GM12865 (cell line): Measurements from ENCODE around the gene NARF.

ENCODE experiments used
- DNase-seq: peaks from one replicate; pipeline ENCODE4 v3.0.0; 2010; ENCODE audit warnings: low read depth
- H3K4me3 ChIP-seq: 2 replicates; pipeline ENCODE4 v1.5.1; 2011; ENCODE audit warnings: mild to moderate bottlenecking, low read depth, low read length, control low read depth
- TF ChIP-seq, protein P1 (sequence below): IDR thresholded peaks from 2 replicates; pipeline ENCODE4 v1.5.1; 2011; ENCODE audit warnings: low read length, control low read depth, low read depth, inconsistent platforms; ENCODE audit not compliant: insufficient read depth; ENCODE audit errors: missing control alignments

The NARF gene

DNA sequence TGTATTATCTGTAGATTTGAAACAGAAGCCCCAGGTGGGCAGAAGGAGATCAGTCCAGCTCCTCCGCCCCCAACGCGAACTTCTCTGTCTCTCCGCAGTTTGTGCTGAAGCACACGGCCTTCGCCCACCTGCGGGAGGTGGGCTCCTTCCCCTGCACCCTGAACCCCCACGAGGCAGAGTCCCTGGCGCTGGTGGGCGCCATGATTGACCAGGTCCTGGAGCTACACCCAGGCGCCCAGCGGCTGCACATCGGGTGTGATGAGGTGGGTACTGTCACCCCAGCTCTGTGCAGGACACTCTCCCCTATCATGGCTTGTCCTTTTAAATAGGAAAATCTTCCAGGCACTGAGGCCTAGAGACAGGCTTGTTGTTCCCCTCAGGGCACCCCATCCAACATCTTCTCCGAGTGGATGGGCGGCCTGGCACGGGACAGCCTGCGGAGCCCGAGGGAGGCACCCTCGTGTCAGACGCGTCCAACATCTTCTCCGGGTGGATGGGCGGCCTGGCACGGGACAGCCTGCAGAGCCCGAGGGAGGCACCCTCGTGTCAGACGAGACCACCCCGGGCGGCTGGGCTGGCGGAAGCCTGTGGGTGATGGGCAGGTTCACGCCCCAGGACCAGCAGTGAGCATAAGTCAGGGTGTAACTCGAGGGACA is 24.9 kb upstream of the NARF start:
- no peak for DNase-seq
- TF ChIP-seq, protein P1, sequence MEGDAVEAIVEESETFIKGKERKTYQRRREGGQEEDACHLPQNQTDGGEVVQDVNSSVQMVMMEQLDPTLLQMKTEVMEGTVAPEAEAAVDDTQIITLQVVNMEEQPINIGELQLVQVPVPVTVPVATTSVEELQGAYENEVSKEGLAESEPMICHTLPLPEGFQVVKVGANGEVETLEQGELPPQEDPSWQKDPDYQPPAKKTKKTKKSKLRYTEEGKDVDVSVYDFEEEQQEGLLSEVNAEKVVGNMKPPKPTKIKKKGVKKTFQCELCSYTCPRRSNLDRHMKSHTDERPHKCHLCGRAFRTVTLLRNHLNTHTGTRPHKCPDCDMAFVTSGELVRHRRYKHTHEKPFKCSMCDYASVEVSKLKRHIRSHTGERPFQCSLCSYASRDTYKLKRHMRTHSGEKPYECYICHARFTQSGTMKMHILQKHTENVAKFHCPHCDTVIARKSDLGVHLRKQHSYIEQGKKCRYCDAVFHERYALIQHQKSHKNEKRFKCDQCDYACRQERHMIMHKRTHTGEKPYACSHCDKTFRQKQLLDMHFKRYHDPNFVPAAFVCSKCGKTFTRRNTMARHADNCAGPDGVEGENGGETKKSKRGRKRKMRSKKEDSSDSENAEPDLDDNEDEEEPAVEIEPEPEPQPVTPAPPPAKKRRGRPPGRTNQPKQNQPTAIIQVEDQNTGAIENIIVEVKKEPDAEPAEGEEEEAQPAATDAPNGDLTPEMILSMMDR = no peak
- no peak overlapping the region for H3K4me3 ChIP-seq

DNA sequence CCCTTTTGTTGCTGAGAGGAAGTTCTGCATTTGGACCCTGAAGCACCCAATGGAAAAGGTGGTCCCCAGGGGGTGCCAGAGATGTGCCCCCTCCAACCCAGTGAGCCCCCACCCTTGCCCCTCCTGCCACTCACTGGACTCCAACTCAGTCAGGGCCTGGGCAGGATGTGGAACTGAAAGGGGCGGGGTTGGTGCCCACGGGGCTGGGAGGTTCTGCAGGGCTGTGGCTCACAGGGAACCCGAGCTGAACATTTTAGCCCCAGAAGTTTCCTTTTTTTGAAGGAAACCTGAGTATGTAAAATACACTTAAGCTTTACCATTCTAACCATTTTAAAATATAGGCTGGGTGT is 24.4 kb upstream of the NARF start:
- peak; percentile 54 for DNase-seq
- TF ChIP-seq, protein P1 = no peak
- H3K4me3 ChIP-seq = no peak overlapping the region

GRCh38 chr17:82435103-82435502 is 23.4 kb upstream of the NARF start:
- no peak overlapping the region for H3K4me3 ChIP-seq
- no peak for DNase-seq
- TF ChIP-seq, protein P1 = no peak

DNA sequence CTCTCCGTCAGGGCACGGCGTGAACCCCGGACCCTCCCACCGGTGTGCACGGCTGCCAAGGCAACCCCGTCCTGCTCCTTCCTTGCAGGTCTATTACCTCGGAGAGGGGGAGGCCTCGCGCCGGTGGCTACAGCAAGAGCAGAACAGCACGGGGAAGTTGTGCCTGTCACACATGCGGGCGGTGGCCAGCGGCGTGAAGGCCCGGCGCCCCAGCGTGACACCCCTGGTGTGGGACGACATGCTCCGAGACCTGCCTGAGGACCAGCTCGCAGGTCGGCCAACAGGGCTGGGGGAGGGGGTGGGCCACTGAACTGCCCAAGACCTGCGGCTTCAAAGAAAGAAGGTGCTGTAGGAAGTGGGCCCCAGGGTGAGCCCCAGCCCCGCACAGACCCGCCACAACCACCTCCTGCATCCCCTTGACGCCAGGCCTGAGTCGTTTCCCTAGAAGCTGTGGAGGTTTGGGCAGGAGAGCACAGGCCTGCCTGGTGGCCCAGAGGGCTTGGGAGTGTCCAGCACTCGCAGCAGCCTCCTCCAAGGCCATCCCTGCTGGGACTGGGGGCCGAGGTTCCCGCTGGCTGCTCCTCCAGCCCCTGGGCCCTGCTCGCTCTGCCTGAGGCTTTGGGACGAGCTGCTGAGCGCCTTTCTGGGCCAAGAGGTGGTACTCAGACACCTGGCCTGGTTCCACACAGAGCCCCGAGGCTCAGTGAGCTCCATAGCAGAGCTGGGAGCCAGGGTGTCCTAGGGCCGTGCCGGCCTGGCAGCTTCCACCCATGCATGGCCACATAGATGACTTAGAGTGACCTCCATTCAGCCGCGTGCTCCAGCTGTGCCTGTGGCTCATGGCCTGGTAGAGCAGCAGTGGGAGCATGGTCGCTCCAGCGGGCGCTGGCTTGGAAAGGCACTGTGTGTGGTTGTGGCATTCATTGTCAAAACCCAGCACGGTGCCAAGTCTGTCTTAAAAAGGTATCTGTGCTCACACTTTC is 22.6 kb upstream of the NARF start:
- no peak overlapping the region for H3K4me3 ChIP-seq
- DNase-seq = no peak
- TF ChIP-seq, protein P1 = no peak

DNA sequence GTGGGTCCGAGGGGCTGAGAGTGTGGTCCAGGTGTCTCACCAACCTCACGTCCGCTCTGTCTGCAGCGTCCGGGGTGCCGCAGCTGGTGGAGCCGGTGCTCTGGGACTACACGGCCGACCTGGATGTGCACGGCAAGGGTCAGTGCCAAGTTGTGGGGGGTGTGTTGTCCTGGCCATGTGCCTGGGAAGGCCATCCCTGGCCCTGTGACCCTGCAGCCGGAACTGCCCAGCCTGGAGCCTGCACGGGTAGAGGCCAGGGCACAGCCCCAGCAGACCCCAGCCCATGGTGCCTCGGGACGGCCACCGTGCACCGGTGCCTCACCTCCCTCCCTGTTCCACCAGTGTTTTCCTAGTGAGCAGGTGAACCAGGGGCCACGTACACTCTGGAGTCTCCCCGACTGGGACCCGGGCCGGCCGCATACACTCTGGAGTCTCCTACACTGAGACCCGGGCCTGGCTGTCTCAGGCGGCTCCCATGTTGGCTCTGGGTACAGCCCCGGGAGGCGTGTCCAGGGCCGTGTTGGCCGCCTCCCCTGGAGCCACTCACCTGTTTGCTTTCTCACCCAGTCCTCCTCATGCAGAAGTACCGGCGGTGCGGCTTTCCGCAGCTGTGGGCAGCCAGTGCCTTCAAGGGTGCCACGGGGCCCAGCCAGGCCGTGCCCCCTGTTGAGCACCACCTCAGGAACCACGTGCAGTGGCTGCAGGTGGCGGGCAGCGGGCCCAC is 21.8 kb upstream of the NARF start:
- DNase-seq = no peak
- TF ChIP-seq, protein P1 = no peak
- no peak overlapping the region for H3K4me3 ChIP-seq

DNA sequence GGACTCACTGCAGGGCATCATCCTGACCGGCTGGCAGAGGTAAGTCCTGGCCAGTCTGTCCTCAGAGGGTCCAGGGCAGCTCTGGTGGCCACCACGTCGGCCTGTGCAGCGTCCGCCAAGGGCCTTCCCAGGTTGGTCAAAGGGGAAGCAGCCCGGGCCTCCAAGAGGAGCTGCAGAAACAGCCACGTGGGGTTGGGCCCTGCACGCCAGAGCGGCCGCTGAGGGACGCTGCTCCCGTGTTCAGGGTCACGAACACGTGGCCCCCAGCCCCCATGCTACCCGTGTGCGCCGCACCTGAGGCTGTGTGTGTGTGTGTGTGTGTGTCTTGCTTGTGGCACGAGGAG is 21.2 kb upstream of the NARF start:
- no peak for DNase-seq
- TF ChIP-seq, protein P1 = no peak
- no peak overlapping the region for H3K4me3 ChIP-seq
